MM.1S (cell line): ENCODE measurements around the gene FUT2.

Source experiments
- DNase-seq: peaks from one replicate; pipeline ENCODE4 v3.0.0-alpha.2; 2015
- H2AFZ ChIP-seq: fragments of 300-600 bp; sonication (generic); 2 replicates; pipeline ENCODE4 v1.6.0; 2016; ENCODE audit warnings: antibody characterized with exemption, low read length
- H3F3A ChIP-seq: fragments of 300-600 bp; sonication (generic); 2 replicates; pipeline ENCODE4 v1.6.1; 2016; ENCODE audit warnings: mild to moderate bottlenecking, antibody characterized with exemption, low read length, moderate library complexity, mixed read lengths; ENCODE audit not compliant: insufficient read depth
- H3K27ac ChIP-seq: fragments of 300-600 bp; sonication (generic); 2 replicates; pipeline ENCODE4 v1.5.1; 2016; ENCODE audit warnings: mild to moderate bottlenecking, low read length
- H3K27me3 ChIP-seq: fragments of 300-600 bp; sonication (generic); replicated peaks from 2 replicates; pipeline ENCODE4 v1.6.0; 2016; ENCODE audit warnings: low read length; ENCODE audit not compliant: insufficient read depth
- H3K36me3 ChIP-seq: fragments of 300-600 bp; sonication (generic); replicated peaks from 2 replicates; pipeline ENCODE4 v1.6.1; 2016; ENCODE audit warnings: mild to moderate bottlenecking, low read length, mixed read lengths; ENCODE audit not compliant: insufficient read depth
- H3K4me1 ChIP-seq: fragments of 300-600 bp; sonication (generic); 2 replicates; pipeline ENCODE4 v1.6.1; 2016; ENCODE audit warnings: low read length, mixed read lengths
- H3K4me2 ChIP-seq: fragments of 300-600 bp; sonication (generic); 2 replicates; pipeline ENCODE4 v1.6.0; 2016; ENCODE audit warnings: low read depth, low read length
- H3K4me3 ChIP-seq: fragments of 300-600 bp; sonication (generic); 2 replicates; pipeline ENCODE4 v1.5.1; 2016; ENCODE audit warnings: low read length, mixed read lengths
- H3K79me2 ChIP-seq: fragments of 300-600 bp; sonication (generic); 2 replicates; pipeline ENCODE4 v1.6.1; 2016; ENCODE audit warnings: mixed run types, low read length, mixed read lengths
- H3K9ac ChIP-seq: fragments of 300-600 bp; sonication (generic); 2 replicates; pipeline ENCODE4 v1.6.1; 2016; ENCODE audit warnings: low read length, mixed read lengths
- H3K9me2 ChIP-seq: fragments of 300-600 bp; sonication (generic); replicated peaks from 2 replicates; pipeline ENCODE4 v1.6.1; 2016; ENCODE audit warnings: mild to moderate bottlenecking, low read length, mixed read lengths; ENCODE audit not compliant: insufficient read depth
- H3K9me3 ChIP-seq: fragments of 300-600 bp; sonication (generic); replicated peaks from 2 replicates; pipeline ENCODE4 v1.6.1; 2016; ENCODE audit warnings: mild to moderate bottlenecking, low read length, mixed read lengths; ENCODE audit not compliant: insufficient read depth
- H4K20me1 ChIP-seq: fragments of 300-600 bp; sonication (generic); 2 replicates; pipeline ENCODE4 v1.6.1; 2016; ENCODE audit warnings: mild to moderate bottlenecking, low read length, moderate library complexity, mixed read lengths; ENCODE audit not compliant: insufficient read depth
- EZH2 ChIP-seq: fragments of 300-600 bp; sonication (generic); optimal IDR thresholded peaks from 2 replicates; pipeline ENCODE3; 2017; ENCODE audit warnings: low read depth, mild to moderate bottlenecking, antibody characterized with exemption, low read length, mixed read lengths
- EZH2phosphoT487 ChIP-seq: fragments of 300-600 bp; sonication (generic); IDR thresholded peaks from 2 replicates; pipeline ENCODE4 v1.6.1; 2018; ENCODE audit warnings: antibody characterized with exemption, low read length
- TF ChIP-seq, protein P1 (sequence below): fragments of 300-600 bp; sonication (generic); IDR thresholded peaks from 2 replicates; pipeline ENCODE4 v1.5.1; 2016; ENCODE audit warnings: antibody characterized with exemption, low read length, mixed read lengths

Gene FUT2

DNA sequence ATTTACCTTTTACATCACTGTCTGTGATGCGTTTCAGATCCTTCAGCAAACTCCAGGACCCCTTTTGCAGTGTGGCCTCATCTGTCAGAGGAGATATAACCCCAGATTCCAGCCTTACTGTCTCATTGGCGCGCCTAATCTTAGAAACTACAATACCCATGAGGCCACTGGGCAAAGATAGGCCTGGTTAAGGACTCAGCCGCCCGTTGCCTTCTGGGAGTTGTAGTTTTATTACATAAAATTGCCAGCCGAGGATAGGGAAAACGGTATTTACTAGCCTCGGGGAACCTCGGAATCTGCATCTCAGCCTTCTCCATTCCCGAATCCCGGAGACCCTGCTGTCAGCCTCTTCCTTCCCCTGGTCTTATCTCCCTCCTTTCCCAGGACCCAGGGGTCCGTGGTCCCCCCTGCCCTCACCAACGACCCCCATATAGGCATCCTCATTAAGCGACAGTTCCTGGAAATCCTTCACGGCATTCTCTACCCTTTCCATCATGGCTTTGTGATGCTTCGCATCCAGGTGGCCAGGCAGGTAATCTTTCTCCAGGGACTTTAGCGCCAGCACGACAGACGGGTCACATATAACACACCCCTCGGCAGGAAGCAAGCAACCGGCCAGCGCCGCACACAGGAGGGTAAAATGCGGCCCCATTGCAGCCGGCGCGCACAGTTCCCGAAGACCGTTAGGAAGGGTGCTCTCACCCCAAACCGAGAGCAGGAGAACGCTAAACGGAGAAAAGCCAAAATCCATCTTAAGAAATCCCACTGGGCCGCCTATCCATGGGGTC is 49.6 kb downstream of the FUT2 start:
- no peaks in the 10 kb centered on the region for H3K9me2 ChIP-seq
- H3K36me3 ChIP-seq, result no peaks in the 10 kb centered on the region
- no peaks in the 10 kb centered on the region for H4K20me1 ChIP-seq
- peaks cover 79% of the 10 kb centered on the region for H3K27me3 ChIP-seq
- no peaks in the 10 kb centered on the region for H3K79me2 ChIP-seq
- DNase-seq, result peak; percentile 56
- H3K9me3 ChIP-seq, result no peaks in the 10 kb centered on the region
- H2AFZ ChIP-seq, result no peak overlapping the region
- no peak overlapping the region for H3K27ac ChIP-seq
- TF ChIP-seq, protein P1, sequence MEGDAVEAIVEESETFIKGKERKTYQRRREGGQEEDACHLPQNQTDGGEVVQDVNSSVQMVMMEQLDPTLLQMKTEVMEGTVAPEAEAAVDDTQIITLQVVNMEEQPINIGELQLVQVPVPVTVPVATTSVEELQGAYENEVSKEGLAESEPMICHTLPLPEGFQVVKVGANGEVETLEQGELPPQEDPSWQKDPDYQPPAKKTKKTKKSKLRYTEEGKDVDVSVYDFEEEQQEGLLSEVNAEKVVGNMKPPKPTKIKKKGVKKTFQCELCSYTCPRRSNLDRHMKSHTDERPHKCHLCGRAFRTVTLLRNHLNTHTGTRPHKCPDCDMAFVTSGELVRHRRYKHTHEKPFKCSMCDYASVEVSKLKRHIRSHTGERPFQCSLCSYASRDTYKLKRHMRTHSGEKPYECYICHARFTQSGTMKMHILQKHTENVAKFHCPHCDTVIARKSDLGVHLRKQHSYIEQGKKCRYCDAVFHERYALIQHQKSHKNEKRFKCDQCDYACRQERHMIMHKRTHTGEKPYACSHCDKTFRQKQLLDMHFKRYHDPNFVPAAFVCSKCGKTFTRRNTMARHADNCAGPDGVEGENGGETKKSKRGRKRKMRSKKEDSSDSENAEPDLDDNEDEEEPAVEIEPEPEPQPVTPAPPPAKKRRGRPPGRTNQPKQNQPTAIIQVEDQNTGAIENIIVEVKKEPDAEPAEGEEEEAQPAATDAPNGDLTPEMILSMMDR, result no peak
- no peak for TF ChIP-seq EZH2phosphoT487
- no peak for TF ChIP-seq EZH2
- no peaks in the 10 kb centered on the region for H3F3A ChIP-seq
- H3K9ac ChIP-seq, result no peak overlapping the region
- no peak overlapping the region for H3K4me2 ChIP-seq
- no peak overlapping the region for H3K4me3 ChIP-seq
- H3K4me1 ChIP-seq, result no peaks in the 10 kb centered on the region

DNA sequence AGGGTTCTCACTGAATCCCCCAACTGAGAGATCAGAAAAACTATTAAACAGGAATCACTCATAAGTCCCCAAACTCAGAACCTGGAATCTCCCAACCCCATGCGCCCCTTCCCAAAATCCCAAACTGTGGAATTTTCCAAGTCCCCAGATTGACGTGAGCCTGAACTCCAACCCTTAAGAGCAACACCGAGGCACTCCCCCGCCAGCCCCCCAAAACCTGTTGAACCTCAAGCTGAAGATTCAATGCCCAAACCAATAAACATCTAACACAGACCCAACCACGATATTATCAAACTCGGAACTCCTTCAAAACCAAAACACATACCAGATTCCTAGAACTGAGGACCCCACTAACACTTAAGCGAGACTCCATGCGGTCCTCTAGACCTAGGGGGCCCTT is 50.3 kb downstream of the FUT2 start:
- Histone ChIP-seq H3K4me3 (no peak overlapping the region), H3K79me2 (no peaks in the 10 kb centered on the region), H3F3A (no peaks in the 10 kb centered on the region), H3K36me3 (no peaks in the 10 kb centered on the region), H2AFZ (no peak overlapping the region), H3K27me3 (peaks cover 79% of the 10 kb centered on the region), H3K9me2 (no peaks in the 10 kb centered on the region), H3K4me1 (no peaks in the 10 kb centered on the region), H3K4me2 (no peak overlapping the region), H3K9ac (no peak overlapping the region), H4K20me1 (no peaks in the 10 kb centered on the region), H3K27ac (no peak overlapping the region), H3K9me3 (no peaks in the 10 kb centered on the region)
- TF ChIP-seq, protein P1, result no peak
- TF ChIP-seq EZH2 (no peak), EZH2phosphoT487 (no peak)
- no peak for DNase-seq

DNA sequence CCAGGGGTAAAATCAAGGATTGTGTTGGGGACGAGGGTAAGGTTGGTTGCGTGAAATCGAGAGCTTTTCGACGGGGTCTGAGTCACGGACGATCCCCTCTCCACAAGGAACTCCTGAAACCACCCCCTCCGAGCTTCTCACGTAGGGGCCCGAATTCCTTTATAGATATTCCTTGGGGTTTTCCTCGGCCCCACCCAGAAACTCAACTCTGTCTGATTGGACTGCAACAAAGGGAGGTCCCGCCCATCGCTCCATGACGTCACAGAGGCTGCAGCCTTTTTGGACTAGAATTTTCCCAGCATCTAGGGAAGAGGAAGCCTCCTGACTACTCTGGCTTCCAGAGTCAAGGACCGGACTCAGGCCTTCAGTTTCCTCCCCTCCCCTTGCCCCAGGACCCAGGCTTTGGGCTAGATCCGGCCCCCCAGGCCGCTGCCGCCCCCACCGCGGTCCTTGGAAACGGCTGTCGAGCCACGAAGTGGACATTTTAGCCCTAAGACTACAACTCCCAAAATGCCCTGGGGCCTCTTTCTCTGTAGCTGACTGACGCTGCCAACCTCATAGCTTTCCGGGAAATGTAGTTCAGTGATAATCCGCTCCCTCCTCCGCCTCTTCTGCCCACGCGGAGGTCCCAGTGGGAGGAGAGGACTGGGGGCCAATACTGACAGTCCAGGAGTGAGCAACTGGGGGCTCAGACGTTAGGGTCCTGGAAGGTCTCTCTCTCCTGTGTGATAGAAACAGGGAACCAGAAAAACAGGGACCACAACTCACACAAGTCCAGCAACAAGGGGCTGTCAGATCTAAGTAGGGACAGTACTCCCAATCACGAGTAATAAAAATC is 51.2 kb downstream of the FUT2 start, which contains the start of gene IZUMO1:
Gene IZUMO1 (minus strand): TSS at position 172 of the 838 bp plus-strand sequence. CDS start 1,050 bp downstream, outside the sequence.
- Histone ChIP-seq H2AFZ (no peak within 1 kb of the TSS), H3K4me2 (peak within 1 kb of the TSS; percentile 54; the same call in 1 of the 2 replicates), H3K9ac (no peak within 1 kb of the TSS), H3F3A (no peaks in the 10 kb centered on the region), H3K9me2 (no peaks in the 10 kb centered on the region), H3K27ac (no peak within 1 kb of the TSS), H4K20me1 (no peaks in the 10 kb centered on the region), H3K9me3 (no peaks in the 10 kb centered on the region), H3K4me3 (no peak within 1 kb of the TSS), H3K79me2 (no peaks in the 10 kb centered on the region), H3K4me1 (no peaks in the 10 kb centered on the region), H3K27me3 (peaks cover 75% of the 10 kb centered on the region), H3K36me3 (no peaks in the 10 kb centered on the region)
- TF ChIP-seq EZH2phosphoT487, result no peak
- no peak for TF ChIP-seq EZH2
- TF ChIP-seq, protein P1, result no peak
- DNase-seq, result peak; percentile 23
